Kidney (tissue), 14 donors: ENCODE data around the gene ZNF423. TPM values are rescaled to one million over a fixed set of nuclear protein-coding genes. Genes with fewer than 3 reads are reported as not detected.
"Not testable (repeated sequence)": the region's sequence is repeated elsewhere in the genome, so short reads cannot be mapped to it uniquely, and the experiment has no call there.

ENCODE experiments used
- DNase-seq, 5 donors: peaks; one replicate each; pipeline ENCODE4 v3.0.0-alpha.2; 2013 to 2020
- FAIRE-seq: peaks from 2 replicates; lab custom pipeline; 2012; peaks lifted over from hg19 to GRCh38; lab: Jason Lieb, UNC
- H3K27ac ChIP-seq, 2 donors: one replicate each; pipeline ENCODE4 v1.7.0; 2013; ENCODE audit warnings: low read depth in 2 of 2, low read length in 2 of 2, inconsistent platforms in 1 of 2
- H3K27me3 ChIP-seq: one replicate; pipeline ENCODE4 v1.7.1; 2013; ENCODE audit warnings: low read length, inconsistent platforms; ENCODE audit not compliant: control insufficient read depth, insufficient read depth
- H3K36me3 ChIP-seq, 3 donors: one replicate each; pipeline versions ENCODE4 v1.7.0 to v1.7.1; 2013; ENCODE audit warnings: low read length in 3 of 3, control low read depth in 1 of 3, inconsistent platforms in 1 of 3; ENCODE audit not compliant: insufficient read depth in 3 of 3, control insufficient read depth in 2 of 3
- H3K4me1 ChIP-seq, 3 donors: one replicate each; pipeline versions ENCODE4 v1.7.0 to v1.7.1; 2013; ENCODE audit warnings: low read length in 3 of 3, inconsistent platforms in 1 of 3, low read depth in 1 of 3; ENCODE audit not compliant: control insufficient read depth in 2 of 3, insufficient read depth in 2 of 3
- H3K4me3 ChIP-seq, 3 donors: one replicate each; pipeline versions ENCODE4 v1.7.0 to v1.8.1; 2013; ENCODE audit warnings: low read length in 3 of 3, control low read depth in 1 of 3, inconsistent platforms in 1 of 3
- H3K9ac ChIP-seq, 3 donors: one replicate each; pipeline versions ENCODE4 v1.7.0 to v1.7.1; 2013; ENCODE audit warnings: low read length in 3 of 3, control low read depth in 1 of 3, inconsistent platforms in 1 of 3
- H3K9me3 ChIP-seq, 3 donors: one replicate each; pipeline versions ENCODE4 v1.7.0 to v1.7.1; 2013; ENCODE audit warnings: low read length in 3 of 3, control low read depth in 1 of 3, inconsistent platforms in 1 of 3; ENCODE audit not compliant: control insufficient read depth in 2 of 3, insufficient read depth in 1 of 3
- CTCF ChIP-seq: IDR thresholded peaks from 3 replicates; pipeline ENCODE4 v1.5.1; 2012; ENCODE audit warnings: mild to moderate bottlenecking, moderate library complexity, borderline replicate concordance; ENCODE audit not compliant: insufficient read depth; ENCODE audit errors: extremely low read depth
- intact Hi-C: fragments of 100-400 bp; cut with DNase I; formaldehyde crosslinking; loops from one replicate; pipeline ENCODE4 v1.11.1; 2022
- polyA plus RNA-seq: library from polyadenylated mRNA; stranded (reverse); fragments of 350-450 nt; fragmentation: Illumina TruSeq; extraction: RNeasy Lipid Tissue Mini Kit (QIAGEN cat#74804); gene quantifications from one replicate; pipeline ENCODE4 v1.2.3, GENCODE V29; 2014; ENCODE audit warnings: low read depth, low replicate concordance; ENCODE audit not compliant: insufficient read depth
- total RNA-seq: library from RNA; stranded (reverse); fragmentation: NEBNext Ultra II Directional; extraction: Animal tissue kit (Norgen Biotek cat#: 25700); gene quantifications from one replicate; pipeline ENCODE4 v1.2.1, GENCODE V29; 2021
- donor health status: control.
- donor health status: control.
- donor health status: control.
- donor health status: control.
- donor health status: control.
- donor health status: DM: yes; HTN: yes; CAD: no.
- donor health status: Normal renal cell carcinoma (clear cell type).

The ZNF423 gene
- total and polyA plus RNA-seq, 2 donors from 2014 or later = 2.0 to 8.4 TPM

- intact Hi-C loops = no loop called here
- H3K9me3 ChIP-seq = no peaks in the 10 kb centered on the region
- no peak overlapping the region for H3K4me3 ChIP-seq
- H3K27ac ChIP-seq = no peak overlapping the region
- no peak overlapping the region for H3K9ac ChIP-seq
- DNase-seq = peak in 2 of 5 donors; percentile 50 to 54
- FAIRE-seq = no peak
- H3K27me3 ChIP-seq = no peaks in the 10 kb centered on the region
- no peak for TF ChIP-seq CTCF
- peaks cover 0 to 2% (median 0%) of the 10 kb centered on the region in 3 donors for H3K36me3 ChIP-seq
- H3K4me1 ChIP-seq = no peaks in the 10 kb centered on the region
Measured at GRCh38 chr16:49510654-49511305, 345.1 kb downstream of the ZNF423 start.

- H3K4me1 ChIP-seq = no peaks in the 10 kb centered on the region
- intact Hi-C loops = no loop called here
- no peak overlapping the region for H3K27ac ChIP-seq
- FAIRE-seq (no peak), DNase-seq (no peak)
- no peaks in the 10 kb centered on the region for H3K9me3 ChIP-seq
- H3K9ac ChIP-seq = no peak overlapping the region
- TF ChIP-seq CTCF = no peak
- H3K4me3 ChIP-seq = no peak overlapping the region
- no peaks in the 10 kb centered on the region for H3K27me3 ChIP-seq
- H3K36me3 ChIP-seq = peaks cover 0 to 2% (median 0%) of the 10 kb centered on the region in 3 donors
Measured at GRCh38 chr16:49510141-49510540, 345.8 kb downstream of the ZNF423 start.

GRCh38 chr16:49506058-49507013 is 349.6 kb downstream of the ZNF423 start:
- H3K36me3 ChIP-seq, H3K4me3 ChIP-seq, H3K9me3 ChIP-seq, H3K9ac ChIP-seq, H3K27me3 ChIP-seq, FAIRE-seq, intact Hi-C loops, DNase-seq, H3K27ac ChIP-seq, H3K4me1 ChIP-seq: not testable (repeated sequence)

GRCh38 chr16:49505556-49505955 is 350.4 kb downstream of the ZNF423 start:
- intact Hi-C loops = no loop called here
- H3K9ac ChIP-seq = no peak overlapping the region
- no peak overlapping the region for H3K27ac ChIP-seq
- H3K27me3 ChIP-seq = no peaks in the 10 kb centered on the region
- FAIRE-seq = no peak
- H3K4me3 ChIP-seq = no peak overlapping the region
- DNase-seq = peak in 1 of 5 donors; percentile 29
- no peaks in the 10 kb centered on the region for H3K9me3 ChIP-seq
- no peaks in the 10 kb centered on the region for H3K4me1 ChIP-seq
- no peak for TF ChIP-seq CTCF
- peaks cover 0 to 2% (median 0%) of the 10 kb centered on the region in 3 donors for H3K36me3 ChIP-seq
